Endothelial cell of umbilical vein (primary cell): Measurements from ENCODE around the gene CLIP2. TPM values are rescaled to one million over a fixed set of nuclear protein-coding genes. Genes with fewer than 3 reads are reported as not detected.

Experiments
- BruUV-seq: library from RNA; stranded (reverse); fragments of 400-500 nt; replicated peaks from 2 replicates; lab custom pipeline; 2021; lab: Mats Ljungman, UMichigan
- CTCF ChIA-PET: fragments of 300-600, 350-600 bp; sonication (Branson Sonifier 250); formaldehyde crosslinking; loops from one replicate; lab custom pipeline; 2021; ENCODE audit warnings: antibody characterized with exemption, inconsistent platforms; lab: Charles Lee
- POLR2A ChIA-PET: fragments of 300-600, 350-600 bp; sonication (Branson Sonifier 250); formaldehyde crosslinking; loops from one replicate; lab custom pipeline; 2021; ENCODE audit warnings: antibody characterized with exemption, inconsistent platforms; lab: Charles Lee
- DNase-seq: peaks from one replicate; pipeline ENCODE4 v3.0.0-alpha.2; 2011; ENCODE audit warnings: low read depth, low spot score
- FAIRE-seq: peaks from 2 replicates; lab custom pipeline; 2011; peaks lifted over from hg19 to GRCh38; lab: Jason Lieb, UNC
- H2AFZ ChIP-seq: 2 replicates; pipeline ENCODE4 v1.6.0; 2012; ENCODE audit warnings: low read depth, low read length, control low read depth, inconsistent platforms
- H3K27ac ChIP-seq: 2 replicates; pipeline ENCODE4 v1.5.1; 2011; ENCODE audit warnings: low read depth, mild to moderate bottlenecking, control low read depth, low read length, moderate library complexity; ENCODE audit not compliant: insufficient read depth
- H3K27me3 ChIP-seq, 2 experiments: 2 replicates each; pipeline versions ENCODE4 v1.6.0 to v1.6.1; 2011; ENCODE audit warnings: low read length in 2 of 2, mixed read lengths in 1 of 2; ENCODE audit not compliant: control insufficient read depth in 2 of 2, insufficient read depth in 2 of 2
- H3K36me3 ChIP-seq, 2 experiments: 2 replicates in 1 of 2; 3 replicates in 1 of 2; pipeline ENCODE4 v1.5.1; 2011; ENCODE audit warnings: low read length in 2 of 2, mild to moderate bottlenecking in 1 of 2, moderate library complexity in 1 of 2; ENCODE audit not compliant: control insufficient read depth in 2 of 2, insufficient read depth in 2 of 2; ENCODE audit errors: extremely low read depth in 1 of 2
- H3K4me1 ChIP-seq: 3 replicates; pipeline ENCODE4 v1.5.1; 2011; ENCODE audit warnings: mild to moderate bottlenecking, low read length; ENCODE audit not compliant: control insufficient read depth, insufficient read depth; ENCODE audit errors: extremely low read depth
- H3K4me2 ChIP-seq: 2 replicates; pipeline ENCODE4 v1.6.1; 2011; ENCODE audit warnings: low read length, control low read depth, mixed read lengths; ENCODE audit not compliant: insufficient read depth
- H3K4me3 ChIP-seq, 3 experiments: fragments of 200-600 bp in 1 of 3; sonication (generic), shearing (Covaris generic) in 1 of 3; replicated peaks in 1 of 3; 2 replicates each; pipeline ENCODE4 v1.5.1; 2011 to 2016; ENCODE audit warnings: control low read depth in 3 of 3, low read length in 3 of 3, mild to moderate bottlenecking in 2 of 3, inconsistent platforms in 1 of 3, low read depth in 1 of 3, moderate library complexity in 1 of 3; ENCODE audit not compliant: insufficient read depth in 1 of 3
- H3K79me2 ChIP-seq: 2 replicates; pipeline ENCODE4 v1.6.0; 2012; ENCODE audit warnings: low read length, inconsistent platforms; ENCODE audit not compliant: control insufficient read depth, insufficient read depth
- H3K9ac ChIP-seq: replicated peaks from 2 replicates; pipeline ENCODE3; 2011; ENCODE audit warnings: low read length, control low read depth; ENCODE audit not compliant: insufficient read depth; ENCODE audit errors: extremely low read depth
- H3K9me1 ChIP-seq: replicated peaks from 3 replicates; pipeline ENCODE4 v1.6.0; 2011; ENCODE audit warnings: mild to moderate bottlenecking, low read length; ENCODE audit not compliant: control insufficient read depth, insufficient read depth; ENCODE audit errors: extremely low read depth
- H3K9me3 ChIP-seq: replicated peaks from 2 replicates; pipeline ENCODE4 v1.5.1; 2012; ENCODE audit warnings: low read length, inconsistent platforms; ENCODE audit not compliant: control insufficient read depth, insufficient read depth
- H4K20me1 ChIP-seq: replicated peaks from 2 replicates; pipeline ENCODE3; 2011; ENCODE audit warnings: mild to moderate bottlenecking, low read length; ENCODE audit not compliant: control insufficient read depth, insufficient read depth; ENCODE audit errors: extremely low read depth
- CTCF ChIP-seq, 2 donors: IDR thresholded peaks; 1 replicate in 1 of 2; 2 replicates in 1 of 2; pipeline ENCODE4 v1.5.1; 2011; ENCODE audit warnings: low read length in 2 of 2, mild to moderate bottlenecking in 2 of 2, moderate library complexity in 2 of 2, control low read depth in 1 of 2, inconsistent platforms in 1 of 2, low read depth in 1 of 2; ENCODE audit not compliant: insufficient read depth in 1 of 2; ENCODE audit errors: extremely low read depth in 1 of 2
- EZH2 ChIP-seq: IDR thresholded peaks from 2 replicates; pipeline ENCODE4 v1.6.1; 2012; ENCODE audit warnings: borderline replicate concordance, low read depth, mild to moderate bottlenecking, moderate library complexity, low read length, inconsistent platforms; ENCODE audit not compliant: severe bottlenecking
- FOS ChIP-seq: IDR thresholded peaks from 2 replicates; pipeline ENCODE4 v1.6.1; 2011; ENCODE audit warnings: mild to moderate bottlenecking, low read length, moderate library complexity, borderline replicate concordance; ENCODE audit not compliant: insufficient read depth
- GATA2 ChIP-seq: IDR thresholded peaks from 2 replicates; pipeline ENCODE4 v1.7.0; 2011; ENCODE audit warnings: low read depth, mild to moderate bottlenecking, moderate library complexity, mixed read lengths, low read length; ENCODE audit not compliant: insufficient read length, insufficient read depth
- JUN ChIP-seq: IDR thresholded peaks from 2 replicates; pipeline ENCODE4 v1.6.1; 2011; ENCODE audit warnings: borderline replicate concordance, low read depth; ENCODE audit not compliant: insufficient read length, insufficient read depth
- MYC ChIP-seq: IDR thresholded peaks from one replicate; pipeline ENCODE4 v1.6.1; 2011; ENCODE audit warnings: mild to moderate bottlenecking, low read depth, low read length
- POLR2A ChIP-seq: IDR thresholded peaks from 2 replicates; pipeline ENCODE4 v1.6.1; 2012; ENCODE audit warnings: low read depth, mild to moderate bottlenecking, control low read depth, low read length
- POLR2AphosphoS5 ChIP-seq: IDR thresholded peaks from 2 replicates; pipeline ENCODE4 v1.6.1; 2012; ENCODE audit warnings: low read depth, mild to moderate bottlenecking, control low read depth, low read length, moderate library complexity; ENCODE audit not compliant: insufficient read depth
- dilution Hi-C: fragments of 300-500 bp; cut with MboI; formaldehyde crosslinking; loops from one replicate; pipeline ENCODE4 v1.15.0; 2019; ENCODE audit warnings: low sequenced_read_pairs; ENCODE audit not compliant: extremely low pct_ligation_motif_present
- intact Hi-C: fragments of 100-400 bp; cut with micrococcal nuclease; formaldehyde crosslinking; loops from one replicate; pipeline ENCODE4 v1.10.0; 2022
- polyA plus RNA-seq, 4 experiments: library from polyadenylated mRNA; depleted of rRNA in 3 of 4; stranded (reverse) in 3 of 4; unstranded in 1 of 4; fragments of >200 nt; gene quantifications; 2 replicates each; pipeline versions ENCODE4 v1.2.1 to v1.2.3, GENCODE V29; 2011 to 2012; ENCODE audit warnings: missing spikeins in 1 of 4
- total RNA-seq: library from RNA; stranded (reverse); gene quantifications from 2 replicates; pipeline ENCODE4 v1.2.3, GENCODE V29; 2021
- TF ChIP-seq, protein P1 (sequence below): IDR thresholded peaks from 2 replicates; pipeline ENCODE4 v1.6.1; 2011; ENCODE audit not compliant: insufficient read depth, insufficient read length

The CLIP2 gene
- total and polyA plus RNA-seq, 2 donors (not counting 3 experiments of a cell fraction or from before 2014, with no cell fraction given), result 8.3 to 37.1 TPM

DNA sequence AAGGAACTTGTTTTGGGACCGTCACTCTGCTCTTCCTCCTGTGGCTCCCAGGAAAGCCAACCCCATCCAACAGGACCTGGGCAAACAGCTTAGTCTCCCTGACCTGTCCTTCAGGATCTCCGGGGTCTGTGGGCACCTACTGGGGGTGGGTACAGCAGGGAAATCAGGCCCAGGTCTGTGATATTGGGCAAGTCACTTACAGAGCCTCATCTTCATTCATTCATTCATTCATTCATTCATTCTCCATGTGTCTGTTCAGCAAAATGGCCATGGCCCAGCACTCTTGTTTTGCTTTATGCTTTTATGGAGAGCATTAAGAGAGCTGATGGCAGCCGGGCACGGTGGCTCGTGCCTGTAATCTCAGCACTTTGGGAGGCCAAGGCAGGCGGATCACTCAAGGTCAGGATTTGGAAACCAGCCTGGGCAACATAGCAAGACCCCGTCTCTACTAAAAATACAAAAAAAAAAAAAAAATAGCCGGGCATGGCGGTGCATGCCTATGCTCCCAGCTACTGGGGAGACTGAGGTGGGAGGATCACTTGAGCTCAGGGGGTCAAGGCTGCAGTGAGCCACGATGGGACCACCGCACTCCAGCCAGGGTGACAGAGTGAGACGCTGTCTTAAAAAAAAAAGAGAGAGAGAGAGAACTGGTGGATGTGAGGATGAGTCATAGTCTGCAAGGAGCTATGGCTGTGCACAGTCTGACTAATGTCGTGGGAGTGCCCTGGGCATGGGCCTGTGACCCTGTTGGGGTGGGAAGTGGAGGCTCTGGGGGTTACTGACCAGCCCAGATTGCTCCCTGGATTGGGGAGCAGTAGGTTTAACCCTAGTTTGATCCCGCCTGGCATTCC is 54.3 kb downstream of the CLIP2 start:
- no TSS peak for BruUV-seq
- FAIRE-seq (peak; percentile 64), DNase-seq (peak; percentile 27)
- intact Hi-C loops (no loop called here), dilution Hi-C loops (no loop called here)
- peaks cover 2% of the 10 kb centered on the region for H3K4me1 ChIP-seq
- H3K9me3 ChIP-seq, result no peaks in the 10 kb centered on the region
- H3K4me2 ChIP-seq, result no peak overlapping the region
- TF ChIP-seq EZH2 (no peak), CTCF (IDR thresholded peaks at IDR 0.05; ENCODE audit: extremely low read depth in 1 of 2, insufficient read depth in 1 of 2, low read depth in 1 of 2, low read length in 2 of 2) (no peak), JUN (peak; percentile 55), POLR2A (no peak), FOS (peak; percentile 83), POLR2AphosphoS5 (no peak), GATA2 (no peak), MYC (no peak)
- TF ChIP-seq, protein P1, sequence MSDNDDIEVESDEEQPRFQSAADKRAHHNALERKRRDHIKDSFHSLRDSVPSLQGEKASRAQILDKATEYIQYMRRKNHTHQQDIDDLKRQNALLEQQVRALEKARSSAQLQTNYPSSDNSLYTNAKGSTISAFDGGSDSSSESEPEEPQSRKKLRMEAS, result no peak
- H3K9ac ChIP-seq, result no peak overlapping the region
- no peak overlapping the region for H3K4me3 ChIP-seq
- ChIA-PET CTCF (interaction anchor here (0.7 to 1.3 kb wide), 3 partner anchors 9 to 125 kb away, joined by 3 read pairs; no protein-coding TSS in a partner anchor), POLR2A (interaction anchor here (0.6 kb wide), 1 partner anchor 252 kb away, joined by 7 read pairs; no protein-coding TSS in a partner anchor)
- no peak overlapping the region for H3K27ac ChIP-seq
- H2AFZ ChIP-seq, result no peak overlapping the region
- peaks cover 0 to 18% of the 10 kb centered on the region in 2 experiments for H3K36me3 ChIP-seq
- H4K20me1 ChIP-seq, result no peaks in the 10 kb centered on the region
- H3K27me3 ChIP-seq, result no peaks in the 10 kb centered on the region
- H3K79me2 ChIP-seq, result no peaks in the 10 kb centered on the region
- H3K9me1 ChIP-seq, result no peaks in the 10 kb centered on the region
